Heart right ventricle (tissue), 16 donors: ENCODE data around the gene RXRA. TPM values are rescaled to one million over a fixed set of nuclear protein-coding genes. Genes with fewer than 3 reads are reported as not detected.

Experiments
- ATAC-seq, 8 donors: fragments of 200-7000 bp; cut with Tn5 transposase; one replicate each; pipeline ENCODE4 v1.9.1; 2020; ENCODE audit warnings: mild to moderate bottlenecking in 8 of 8, moderate library complexity in 8 of 8, moderate number of reproducible peaks in 1 of 8
- DNase-seq, 2 donors: peaks; one replicate each; pipeline ENCODE4 v3.0.0-alpha.2; 2020
- H3K27ac ChIP-seq, 10 donors: fragments of 200-600 bp; sonication (generic) in 2 of 10; one replicate each; pipeline versions ENCODE4 v1.5.0 to v1.8.0; 2020 to 2022; ENCODE audit warnings: mild to moderate bottlenecking in 3 of 10
- H3K27me3 ChIP-seq, 7 donors: fragments of 200-600 bp; one replicate each; pipeline ENCODE4 v1.8.0; 2021 to 2022; ENCODE audit warnings: mild to moderate bottlenecking in 2 of 7
- H3K36me3 ChIP-seq, 9 donors: fragments of 200-600 bp; sonication (generic) in 1 of 9; one replicate each; pipeline versions ENCODE4 v1.5.0 to v1.8.0; 2020 to 2022; ENCODE audit warnings: mild to moderate bottlenecking in 2 of 9
- H3K4me1 ChIP-seq, 9 donors: fragments of 200-600 bp; sonication (generic) in 1 of 9; one replicate each; pipeline versions ENCODE4 v1.5.0 to v1.8.0; 2020 to 2022; ENCODE audit warnings: mild to moderate bottlenecking in 4 of 9
- H3K4me3 ChIP-seq, 10 donors: fragments of 200-600 bp; sonication (generic) in 2 of 10; one replicate each; pipeline versions ENCODE4 v1.5.0 to v1.8.0; 2020 to 2022; ENCODE audit warnings: mild to moderate bottlenecking in 7 of 10, moderate library complexity in 2 of 10
- H3K9me3 ChIP-seq, 11 donors: fragments of 200-600 bp in 10 of 11; sonication (generic) in 2 of 11; one replicate each; pipeline versions ENCODE4 v1.5.0 to v1.8.0; 2013 to 2022; ENCODE audit warnings: mild to moderate bottlenecking in 2 of 11, control low read depth in 1 of 11, moderate library complexity in 1 of 11
- CTCF ChIP-seq, 9 donors: fragments of 200-600 bp; sonication (generic) in 2 of 9; IDR thresholded peaks; one replicate each; pipeline versions ENCODE4 v1.5.0 to v1.8.0; 2021 to 2022; ENCODE audit warnings: antibody characterized with exemption in 9 of 9, mild to moderate bottlenecking in 5 of 9, moderate library complexity in 1 of 9
- whole genome bisulfite sequencing, 2 donors: extraction: QIAGEN DNeasy Blood & Tissue Kit; methylation state at CpG; one replicate each; pipeline ENCODE4 v1.1.7; 2013; ENCODE audit warnings: inconsistent platforms in 1 of 2; 5-methylcytosine and 5-hydroxymethylcytosine counted together
- intact Hi-C, 10 donors: fragments of 100-400 bp; cut with DNase I; formaldehyde crosslinking; loops; one replicate each; pipeline versions ENCODE4 v1.11.1 to v1.14.2; 2022
- polyA plus RNA-seq, 2 donors: library from polyadenylated mRNA; stranded (reverse); fragments of 200-250 nt; gene quantifications; one replicate each; pipeline ENCODE4 v1.2.3, GENCODE V29; 2013
- total RNA-seq, 10 donors: library from RNA; stranded (reverse); fragmentation: NEBNext Ultra II Directional in 3 of 10; extraction: Animal tissue kit (Norgen Biotek cat#: 25700) in 3 of 10; gene quantifications; one replicate each; pipeline versions ENCODE4 v1.2.1 to v1.2.4, GENCODE V29; 2021 to 2023
- donor health status: Arrhythmogenic right ventricular cardiomyopathy.
- donor health status: ischemic (EF 13 %, LVEDD 7.1; RV severe dilation, severe dysfunction).
- donor health status: healthy with polysubstance abuse.
- donor health status: DM: no; HTN: yes; CAD: no.
- donor health status: DM: no; HTN: no; CAD: no.
- donor health status: ischemic (EF 25% LVEDD 6.9; RV normal size, moderate dysfunction).
- donor health status: ischemic (EF 25% LVEDD 5.7; RV mildly dilated, moderate dysfunction).
- donor health status: healthy.
- donor health status: DM: yes; HTN: yes; CAD: no.
- donor health status: Ischemic cardiomyopathy.
- donor health status: ischemic (EF 35%, LVEDD 5.7; RV mildly dilated, moderate dysfunction).
- donor health status: nonischemic (EF 11% LVEDD 7.7; RV severe dilation, severe dysfunction).
- donor health status: DM: yes; HTN: yes; CAD: no.
- donor health status: PGD.
- donor health status: ischemic (EF 29% LVEDD 5.4; RV normal size, mild dysfunction).
- donor health status: nonischemic (EF 23%, LVEDD 6.1; RV moderate dilation, normal function).

RXRA gene
- total and polyA plus RNA-seq, 12 donors = 22.6 to 92.3 (median 42.0) TPM

- intact Hi-C loops = no loop called here
- 86 to 92% methylated on average over 10 of the region's 10 CpGs for WGBS, 2 donors
Measured at GRCh38 chr9:134347996-134348395, 21.7 kb downstream of the RXRA start.

DNA sequence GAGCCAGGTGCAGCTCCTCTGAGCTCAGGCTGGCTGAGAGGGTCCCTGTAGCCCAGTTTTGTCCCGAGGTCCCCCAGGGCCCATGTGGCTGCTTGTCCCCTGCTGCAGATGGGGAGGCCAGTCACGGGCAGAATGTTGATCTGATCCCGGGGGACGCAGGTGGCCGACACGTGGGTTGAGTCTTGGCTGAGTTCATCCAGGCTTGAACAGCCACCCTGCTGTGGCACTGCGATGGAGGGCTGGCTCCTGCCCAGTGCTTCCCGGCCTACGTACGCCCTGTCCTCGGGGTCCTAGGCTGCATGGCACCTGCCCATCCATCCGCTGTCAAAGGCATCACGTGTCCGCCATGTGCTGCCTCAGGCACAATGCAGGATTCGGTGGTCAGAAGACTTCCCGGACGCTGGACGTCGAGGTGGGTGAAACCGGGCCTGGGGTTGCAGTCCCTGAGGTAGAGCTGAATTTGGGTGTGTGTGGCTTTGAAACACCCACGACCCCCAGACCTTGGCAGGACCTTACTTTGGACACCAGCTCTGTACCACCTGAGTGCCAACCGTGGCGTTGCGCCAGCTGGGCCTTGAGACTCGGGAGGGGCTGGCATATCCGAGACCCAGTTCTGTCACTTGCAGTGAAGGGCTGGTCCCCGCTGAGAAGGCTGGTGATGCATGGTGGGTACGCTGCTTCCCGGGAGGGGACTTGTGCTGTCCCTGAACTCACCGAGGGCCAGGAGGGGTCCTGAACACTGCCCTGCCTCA lies 22.3 kb downstream of the RXRA start:
- Histone ChIP-seq H3K4me3 (no peak overlapping the region), H3K4me1 (peaks cover 78 to 100% (median 98%) of the 10 kb centered on the region in 9 donors), H3K27me3 (no peaks in the 10 kb centered on the region), H3K36me3 (peaks cover 0 to 5% (median 0%) of the 10 kb centered on the region in 9 donors), H3K9me3 (no peaks in the 10 kb centered on the region), H3K27ac (no peak overlapping the region)
- DNase-seq (no peak), ATAC-seq (no peak)
- no peak for TF ChIP-seq CTCF (IDR thresholded peaks at IDR 0.05)
- 72 to 73% methylated on average over 30 of the region's 30 CpGs for WGBS, 2 donors
- intact Hi-C loops = no loop called here

More at GRCh38 chr9:134347996-134348395, 21.7 kb downstream of the RXRA start:
- no peak for ATAC-seq
- Histone ChIP-seq H3K27me3 (no peaks in the 10 kb centered on the region), H3K9me3 (no peaks in the 10 kb centered on the region), H3K4me1 (peaks cover 77 to 100% (median 98%) of the 10 kb centered on the region in 9 donors), H3K4me3 (no peak overlapping the region), H3K36me3 (peaks cover 0 to 5% (median 0%) of the 10 kb centered on the region in 9 donors), H3K27ac (no peak overlapping the region)
- DNase-seq = no peak
- no peak for TF ChIP-seq CTCF (IDR thresholded peaks at IDR 0.05)

DNA sequence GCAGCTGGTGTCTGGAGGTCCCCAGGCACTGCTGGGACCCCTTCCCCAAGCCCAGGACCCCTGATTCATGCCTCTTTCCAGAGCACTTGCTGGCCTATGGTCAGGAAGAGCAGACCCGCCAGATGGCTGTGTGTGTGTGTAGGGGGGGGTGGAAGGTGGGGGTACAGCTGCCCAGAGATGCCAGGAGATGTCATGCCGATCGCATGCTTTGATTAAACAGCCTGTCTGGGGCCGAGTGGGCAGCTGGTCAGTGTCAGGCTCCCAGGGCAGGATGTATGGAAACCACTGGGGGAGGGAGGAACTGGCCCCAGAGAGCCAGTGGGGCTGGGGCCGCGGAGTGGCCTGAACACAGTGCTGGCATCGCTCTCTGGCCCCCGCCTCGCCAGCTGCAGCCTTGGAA lies 23.7 kb downstream of the RXRA start:
- H3K4me3 ChIP-seq = no peak overlapping the region
- H3K27ac ChIP-seq = peak overlapping the region in 3 of 10 donors; percentile 13 to 63 (median 44)
- TF ChIP-seq CTCF (IDR thresholded peaks at IDR 0.05) = no peak
- WGBS, 2 donors = 67 to 78% methylated on average over 9 of the region's 9 CpGs
- no peak for DNase-seq
- no peak for ATAC-seq
- intact Hi-C loops = no loop called here
- peaks cover 78 to 100% (median 98%) of the 10 kb centered on the region in 9 donors for H3K4me1 ChIP-seq
- H3K9me3 ChIP-seq = no peaks in the 10 kb centered on the region
- no peaks in the 10 kb centered on the region for H3K27me3 ChIP-seq
- peaks cover 0 to 5% (median 0%) of the 10 kb centered on the region in 9 donors for H3K36me3 ChIP-seq

DNA sequence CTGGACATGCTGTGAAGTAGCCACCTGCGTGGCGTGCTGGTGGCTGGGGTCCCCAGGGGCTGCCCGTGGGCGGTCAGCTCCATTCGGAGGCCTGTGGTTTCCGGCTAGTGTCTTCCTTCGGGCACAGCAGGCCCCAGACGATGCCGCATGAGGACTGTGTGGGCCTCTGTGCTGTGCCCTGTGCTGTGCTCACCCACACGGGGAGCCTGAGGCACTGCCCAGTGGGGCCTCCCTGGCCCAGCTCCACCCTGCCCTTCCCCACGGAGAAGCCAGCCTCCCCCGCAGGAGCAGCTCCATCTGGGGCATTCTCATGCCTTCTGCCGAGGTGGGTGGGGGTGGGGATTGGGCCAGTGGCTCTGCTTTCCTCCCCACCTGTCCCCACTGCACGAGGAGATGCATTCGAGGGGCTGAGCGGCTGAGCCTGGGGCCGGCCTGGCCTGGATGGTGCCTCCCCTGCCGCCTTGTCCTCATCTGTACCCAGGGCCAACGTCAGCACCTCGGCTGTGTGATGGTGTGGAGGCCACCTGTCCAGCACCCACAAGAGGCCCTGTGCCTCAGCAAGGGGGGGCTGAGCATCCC lies 24.2 kb downstream of the RXRA start:
- Histone ChIP-seq H3K9me3 (no peaks in the 10 kb centered on the region), H3K4me3 (no peak overlapping the region), H3K4me1 (peaks cover 75 to 100% (median 98%) of the 10 kb centered on the region in 9 donors), H3K36me3 (peaks cover 0 to 5% (median 0%) of the 10 kb centered on the region in 9 donors), H3K27ac (peak overlapping the region in 4 of 10 donors; percentile 9 to 63 (median 28)), H3K27me3 (no peaks in the 10 kb centered on the region)
- ATAC-seq (no peak), DNase-seq (no peak)
- intact Hi-C loops = no loop called here
- WGBS, 2 donors = 50 to 64% methylated on average over 20 of the region's 20 CpGs
- no peak for TF ChIP-seq CTCF (IDR thresholded peaks at IDR 0.05)
